Mucosa of descending colon (tissue), 3 donors: ENCODE measurements around the gene CCDC169. TPM values are rescaled to one million over a fixed set of nuclear protein-coding genes. Genes with fewer than 3 reads are reported as not detected.

Source experiments
- ATAC-seq: fragments of 200-7000 bp; cut with Tn5 transposase; one replicate; pipeline ENCODE4 v1.9.1; 2020; ENCODE audit warnings: mild to moderate bottlenecking, moderate library complexity
- DNase-seq, 3 donors: peaks; one replicate each; pipeline ENCODE4 v3.0.0-alpha.2; 2020
- H3K36me3 ChIP-seq: fragments of 200-600 bp; one replicate; pipeline ENCODE4 v1.8.0; 2021; ENCODE audit warnings: low read depth, mild to moderate bottlenecking
- H3K4me1 ChIP-seq: fragments of 200-600 bp; one replicate; pipeline ENCODE4 v1.8.0; 2021; ENCODE audit warnings: low read depth, mild to moderate bottlenecking
- H3K4me3 ChIP-seq: fragments of 200-600 bp; one replicate; pipeline ENCODE4 v1.8.0; 2021; ENCODE audit warnings: mild to moderate bottlenecking
- H3K9me3 ChIP-seq: fragments of 200-600 bp; one replicate; pipeline ENCODE4 v1.8.0; 2021; ENCODE audit warnings: mild to moderate bottlenecking
- intact Hi-C, 2 donors: fragments of 100-400 bp; cut with DNase I in 1 of 2; cut with micrococcal nuclease in 1 of 2; formaldehyde crosslinking; loops; one replicate each; pipeline versions ENCODE4 v1.11.0 to v1.11.1; 2022; cut with DNase I, micrococcal nuclease
- long read RNA-seq, 2 donors: library from polyadenylated mRNA; unstranded; transcript quantifications; one replicate each; pipeline ENCODE4 v2.0.0, GENCODE V29; 2019 to 2021
- total RNA-seq, 3 donors: library from RNA; stranded (reverse); fragmentation: NEBNext Ultra II Directional in 2 of 3; extraction: Animal tissue kit (Norgen Biotek cat#: 25700) in 2 of 3; gene quantifications; one replicate each; pipeline versions ENCODE4 v1.2.1 to v1.2.4, GENCODE V29; 2021 to 2023
- TF ChIP-seq, protein P1 (sequence below): fragments of 200-600 bp; IDR thresholded peaks from one replicate; pipeline ENCODE4 v1.8.0; 2022; ENCODE audit warnings: antibody characterized with exemption, mild to moderate bottlenecking
- donor health status: DM: no; HTN: no; CAD: no; lungs with moderate emphysema.
- donor health status: DM: no; HTN: no; CAD: no.
- donor health status: DM: no; HTN: yes; CAD: no.

The CCDC169 gene
- 1 to 10 TPM in 1 of 3 donors, under 1 TPM in 2; 0.26 to 6.8 (median 0.84) TPM for total RNA-seq
- long read RNA-seq, donor 1, full-length matches to known transcripts = 1 of 2 reads
- long read RNA-seq, donor 1, partial matches to known transcripts = 1 of 2 reads
- long read RNA-seq, donor 1, other reads (novel, unspliced or antisense) = 0 of 2 reads
- long read RNA-seq, donor 2 = 0 reads

DNA sequence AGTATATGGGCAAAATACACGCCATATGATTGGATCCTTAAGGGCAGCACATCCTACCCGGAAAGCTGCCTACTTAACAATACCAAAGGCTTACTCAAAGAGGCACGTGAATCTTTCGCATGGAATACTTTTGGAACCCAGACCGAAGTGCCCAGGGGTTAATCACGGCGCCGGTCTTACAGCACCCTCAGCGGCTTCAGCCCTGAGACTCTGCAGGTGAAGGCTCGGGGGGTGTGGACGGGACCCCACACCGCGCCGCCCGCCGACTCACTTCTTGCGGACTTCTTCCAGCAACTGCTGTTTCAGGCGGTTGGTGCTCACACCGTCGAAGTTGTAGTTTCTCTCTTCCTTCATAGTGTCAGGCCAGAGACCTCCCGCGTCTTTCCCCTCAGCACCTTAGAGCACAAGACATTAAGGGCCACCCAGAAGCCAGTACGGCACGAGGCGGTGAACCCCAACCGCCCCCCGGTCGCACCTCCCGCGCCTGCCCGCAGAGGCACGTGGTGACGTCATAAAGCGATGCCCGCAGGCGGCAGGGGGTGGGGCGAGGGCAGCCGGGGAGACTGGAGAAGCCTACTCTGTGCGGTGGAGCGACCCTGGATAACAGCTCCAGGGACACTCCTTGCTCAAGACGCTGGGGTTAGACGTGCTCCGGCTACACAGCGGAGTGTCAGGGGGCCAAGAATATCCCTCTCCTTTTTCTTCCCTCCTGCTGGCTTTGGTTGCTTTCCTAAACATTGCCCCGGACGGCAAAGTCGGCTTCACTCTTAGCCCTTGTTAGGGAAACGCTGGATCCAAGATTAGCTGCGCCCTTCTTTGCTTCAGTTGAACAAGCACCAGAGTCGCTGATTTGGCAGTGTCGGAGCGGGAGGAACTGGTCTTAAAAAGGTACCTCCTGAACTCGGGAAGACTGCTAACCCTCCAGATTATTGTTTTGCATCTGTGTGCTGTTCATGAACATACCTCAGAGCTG is at the start of gene CCDC169:
Gene CCDC169, minus strand, starts transcription at position 449 of the 973 bp plus-strand sequence. Its CDS starts 95 bp downstream, at position 354.
- peak; percentile 68 to 78 (median 70) for DNase-seq
- H3K9me3 ChIP-seq = no peaks in the 10 kb centered on the region
- intact Hi-C loops = no loop called here
- no peaks in the 10 kb centered on the region for H3K4me1 ChIP-seq
- no peak within 1 kb of the TSS for H3K4me3 ChIP-seq
- H3K36me3 ChIP-seq = no peaks in the 10 kb centered on the region
- peak; percentile 87 for ATAC-seq
- TF ChIP-seq, protein P1, sequence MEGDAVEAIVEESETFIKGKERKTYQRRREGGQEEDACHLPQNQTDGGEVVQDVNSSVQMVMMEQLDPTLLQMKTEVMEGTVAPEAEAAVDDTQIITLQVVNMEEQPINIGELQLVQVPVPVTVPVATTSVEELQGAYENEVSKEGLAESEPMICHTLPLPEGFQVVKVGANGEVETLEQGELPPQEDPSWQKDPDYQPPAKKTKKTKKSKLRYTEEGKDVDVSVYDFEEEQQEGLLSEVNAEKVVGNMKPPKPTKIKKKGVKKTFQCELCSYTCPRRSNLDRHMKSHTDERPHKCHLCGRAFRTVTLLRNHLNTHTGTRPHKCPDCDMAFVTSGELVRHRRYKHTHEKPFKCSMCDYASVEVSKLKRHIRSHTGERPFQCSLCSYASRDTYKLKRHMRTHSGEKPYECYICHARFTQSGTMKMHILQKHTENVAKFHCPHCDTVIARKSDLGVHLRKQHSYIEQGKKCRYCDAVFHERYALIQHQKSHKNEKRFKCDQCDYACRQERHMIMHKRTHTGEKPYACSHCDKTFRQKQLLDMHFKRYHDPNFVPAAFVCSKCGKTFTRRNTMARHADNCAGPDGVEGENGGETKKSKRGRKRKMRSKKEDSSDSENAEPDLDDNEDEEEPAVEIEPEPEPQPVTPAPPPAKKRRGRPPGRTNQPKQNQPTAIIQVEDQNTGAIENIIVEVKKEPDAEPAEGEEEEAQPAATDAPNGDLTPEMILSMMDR = no peak

DNA sequence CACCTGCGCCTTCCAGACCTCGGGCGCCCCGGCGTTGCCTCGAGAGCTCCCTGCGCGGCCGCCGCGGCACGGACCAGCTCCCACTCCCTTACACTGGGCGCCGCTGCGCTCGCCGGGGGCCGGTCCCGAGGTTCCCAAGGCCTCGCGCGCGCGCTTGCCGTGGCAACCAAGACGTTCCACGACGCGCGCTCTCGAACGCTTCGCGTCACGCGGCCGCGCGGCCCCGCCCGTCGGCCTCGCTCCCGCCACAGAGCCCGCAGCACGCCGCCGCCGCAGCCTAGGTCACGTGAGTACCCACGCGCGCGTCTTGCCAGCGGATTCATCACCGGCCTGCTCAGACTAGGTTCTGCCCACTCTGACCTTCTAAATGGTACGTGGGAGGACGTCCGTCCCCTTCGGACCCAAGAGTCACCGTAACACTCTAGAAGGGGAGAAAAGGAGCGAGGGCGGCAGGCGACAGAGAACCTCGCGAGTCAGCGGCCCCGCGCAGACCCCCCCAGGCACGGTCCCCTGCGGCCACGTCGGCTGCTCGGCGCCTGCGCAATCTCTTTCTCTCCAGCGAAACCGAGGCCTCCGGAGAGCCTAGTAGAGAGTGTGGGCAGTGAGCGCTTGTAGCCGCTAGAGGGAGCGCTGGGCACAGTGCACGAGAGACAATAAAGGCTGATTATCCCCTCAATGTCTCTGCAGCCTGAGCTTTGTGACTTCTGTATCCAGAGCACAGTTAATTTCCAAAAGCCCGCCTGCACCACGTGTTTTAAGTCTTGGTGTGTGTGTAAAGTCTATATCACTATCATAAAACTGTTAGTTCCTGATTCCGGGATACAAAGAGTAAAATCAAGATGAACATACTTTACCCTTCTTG is 48.8 kb upstream of the CCDC169 start, which contains the start of gene SPART:
Gene SPART, minus strand, starts transcription at position 173 of the 862 bp plus-strand sequence. CDS start 10,564 bp downstream, outside the sequence.
- DNase-seq = peak; percentile 85 to 91 (median 91)
- H3K9me3 ChIP-seq = no peaks in the 10 kb centered on the region
- peaks cover 2% of the 10 kb centered on the region for H3K4me1 ChIP-seq
- peak within 1 kb of the TSS; percentile 20 for H3K4me3 ChIP-seq
- TF ChIP-seq, protein P1 = peak; percentile 89
- intact Hi-C loops = no loop called here
- no peaks in the 10 kb centered on the region for H3K36me3 ChIP-seq
- peak; percentile 97 for ATAC-seq

DNA sequence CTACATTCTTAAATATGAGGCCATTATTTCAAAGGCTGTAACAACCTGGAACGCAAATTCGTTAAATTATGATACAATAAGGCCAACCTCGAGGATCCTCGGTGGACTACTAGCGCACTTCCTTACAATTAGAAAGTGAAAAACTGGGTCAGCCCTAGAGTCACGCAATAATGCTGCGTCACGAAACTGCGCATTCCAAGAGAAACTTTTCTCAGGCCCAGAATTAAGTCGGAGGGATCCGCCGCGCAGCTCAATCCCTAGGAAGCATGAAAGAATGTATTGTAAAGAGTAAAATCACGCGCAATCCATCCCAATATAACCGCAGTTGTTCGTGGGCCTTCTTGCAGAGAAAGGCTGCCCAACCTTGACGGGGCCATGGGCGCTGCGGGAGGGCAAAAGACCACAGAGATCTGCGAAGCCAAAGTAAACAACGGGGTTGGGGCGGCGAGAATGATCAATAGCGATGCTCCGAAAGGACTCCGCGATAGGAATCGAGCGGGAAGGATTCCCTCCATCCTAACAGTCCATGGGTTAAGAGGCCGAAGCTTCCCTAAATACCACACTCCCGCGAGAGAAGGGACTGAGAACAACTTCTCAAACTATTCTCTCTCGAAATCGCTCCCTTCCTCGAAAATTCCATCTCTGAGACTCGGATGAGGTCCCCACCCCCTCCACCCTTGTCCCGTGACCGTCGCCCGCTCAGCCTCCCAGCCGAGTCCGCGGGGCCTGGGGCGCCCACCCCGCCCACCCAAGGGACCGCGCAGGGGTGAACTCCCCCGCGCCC is 48.0 kb upstream of the CCDC169 start:
- ATAC-seq = peak; percentile 39
- TF ChIP-seq, protein P1 = no peak

DNA sequence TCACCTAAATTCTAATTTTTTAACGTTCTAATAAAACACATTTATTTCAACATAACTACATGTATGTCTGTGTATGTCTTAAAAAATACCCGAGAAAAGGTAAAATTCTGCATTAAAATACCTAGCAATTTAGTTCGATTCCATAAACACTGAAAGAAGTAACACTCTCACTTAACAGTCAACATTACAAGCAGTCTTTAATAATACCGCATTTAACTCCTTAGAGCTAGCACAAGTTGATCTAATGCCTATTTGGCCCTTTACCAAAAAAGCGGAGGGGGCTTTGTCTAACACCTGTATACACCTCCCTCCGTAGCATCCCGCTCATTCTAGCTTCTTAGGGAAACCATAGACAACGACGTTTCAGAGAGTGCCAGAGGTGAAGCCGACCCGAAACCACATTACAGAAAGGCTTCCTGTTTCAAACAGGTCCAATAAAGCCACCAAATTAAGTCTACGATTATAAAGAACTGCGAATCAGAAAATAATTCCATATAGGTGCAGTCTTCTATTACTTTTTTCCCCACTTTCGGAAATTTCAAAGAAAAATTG is 47.3 kb upstream of the CCDC169 start:
- H3K9me3 ChIP-seq = no peaks in the 10 kb centered on the region
- no peak for ATAC-seq
- H3K4me3 ChIP-seq = peak overlapping the region; percentile 20
- peak in 1 of 3 donors; percentile 6 for DNase-seq
- H3K4me1 ChIP-seq = peaks cover 2% of the 10 kb centered on the region
- H3K36me3 ChIP-seq = no peaks in the 10 kb centered on the region
- TF ChIP-seq, protein P1 = no peak
- intact Hi-C loops = no loop called here

More for the DNA sequence above, 48.0 kb upstream of the CCDC169 start:
- Histone ChIP-seq H3K36me3 (no peaks in the 10 kb centered on the region), H3K4me3 (peak overlapping the region; percentile 20), H3K4me1 (peaks cover 2% of the 10 kb centered on the region), H3K9me3 (no peaks in the 10 kb centered on the region)
- intact Hi-C loops = no loop called here
- peak; percentile 39 to 65 (median 53) for DNase-seq
